GM18502 (cell line): ENCODE data around the gene INTS2.
"Not testable (repeated sequence)": the region's sequence is repeated elsewhere in the genome, so short reads cannot be mapped to it uniquely, and the experiment has no call there.

Experiments
- ATAC-seq: cut with Tn5 transposase; IDR thresholded peaks from one replicate; pipeline ENCODE4 v1.9.1; 2021; ENCODE audit warnings: mild to moderate bottlenecking; ENCODE audit not compliant: unreplicated experiment, poor library complexity

Gene INTS2

GRCh38 chr17:61849674-61850073 lies 78.1 kb downstream of the INTS2 start:
- no peak for ATAC-seq

- no peak for ATAC-seq
Measured at GRCh38 chr17:61848896-61849295, 78.9 kb downstream of the INTS2 start.

- ATAC-seq, result no peak
Measured at GRCh38 chr17:61848247-61848646, 79.5 kb downstream of the INTS2 start.

- no peak for ATAC-seq
Measured at GRCh38 chr17:61847659-61848058, 80.1 kb downstream of the INTS2 start.

- ATAC-seq, result no peak
Measured at GRCh38 chr17:61846761-61847375, 80.9 kb downstream of the INTS2 start.

GRCh38 chr17:61846088-61846487 lies 81.7 kb downstream of the INTS2 start:
- ATAC-seq, result no peak

- ATAC-seq, result no peak
Measured at GRCh38 chr17:61843435-61843834, 84.3 kb downstream of the INTS2 start.

GRCh38 chr17:61842899-61843298 lies 84.9 kb downstream of the INTS2 start:
- ATAC-seq, result no peak

GRCh38 chr17:61839300-61839786 lies 88.4 kb downstream of the INTS2 start:
- ATAC-seq, result no peak

- no peak for ATAC-seq
Measured at GRCh38 chr17:61837175-61838051, 90.4 kb downstream of the INTS2 start.

GRCh38 chr17:61836266-61837174 lies 91.3 kb downstream of the INTS2 start:
- no peak for ATAC-seq

GRCh38 chr17:61835606-61836005 lies 92.2 kb downstream of the INTS2 start:
- no peak for ATAC-seq

GRCh38 chr17:61834610-61835009 lies 93.2 kb downstream of the INTS2 start:
- no peak for ATAC-seq

- no peak for ATAC-seq
Measured at GRCh38 chr17:61833536-61834193, 94.1 kb downstream of the INTS2 start.

- ATAC-seq, result no peak
Measured at GRCh38 chr17:61832463-61832862, 95.3 kb downstream of the INTS2 start.

GRCh38 chr17:61831099-61831498 lies 96.7 kb downstream of the INTS2 start:
- no peak for ATAC-seq

- no peak for ATAC-seq
Measured at GRCh38 chr17:61828694-61829093, 99.1 kb downstream of the INTS2 start.

- no peak for ATAC-seq
Measured at GRCh38 chr17:61827649-61828395, 100.0 kb downstream of the INTS2 start.

GRCh38 chr17:61826866-61827265 lies 100.9 kb downstream of the INTS2 start:
- not testable (repeated sequence) for ATAC-seq
